ENCODE measurements around the gene GPR171.

Gene GPR171

GRCh38 chr3:151152455-151153079 is 50.4 kb downstream of the GPR171 start:
- DNase-seq (ENCODE audit: low read depth, low spot score), result no peak
- no peak overlapping the region for H3K4me3 ChIP-seq (ENCODE audit: low read length)

Measured in Jurkat, Clone E6-1 (cell line).